Fibroblast of the aortic adventitia (primary cell): ENCODE measurements around the gene TRANK1. TPM values are rescaled to one million over a fixed set of nuclear protein-coding genes. Genes with fewer than 3 reads are reported as not detected.

Experiments
- DNase-seq: peaks from one replicate; pipeline ENCODE4 v3.0.0-alpha.2; 2010; ENCODE audit warnings: low read depth
- H3K4me3 ChIP-seq: 2 replicates; pipeline ENCODE4 v1.5.1; 2011; ENCODE audit warnings: low read depth, mild to moderate bottlenecking, control low read depth, low read length, moderate library complexity
- CTCF ChIP-seq: IDR thresholded peaks from 2 replicates; pipeline ENCODE4 v1.5.1; 2011; ENCODE audit warnings: mild to moderate bottlenecking, low read length, control low read depth, inconsistent platforms; ENCODE audit not compliant: insufficient read depth
- total RNA-seq: library from RNA; depleted of rRNA; stranded (reverse); fragments of >200 nt; gene quantifications from 2 replicates; pipeline ENCODE4 v1.2.3, GENCODE V29; 2012; ENCODE audit warnings: low replicate concordance

Gene TRANK1
- total RNA-seq, 1 donor, result 32.9 TPM

GRCh38 chr3:36903119-36903882 lies 41.6 kb downstream of the TRANK1 start:
- no peak overlapping the region for H3K4me3 ChIP-seq
- TF ChIP-seq CTCF, result no peak
- DNase-seq, result no peak

- DNase-seq, result no peak
- no peak overlapping the region for H3K4me3 ChIP-seq
- no peak for TF ChIP-seq CTCF
These were observed 43.3 kb downstream of the TRANK1 start for GRCh38 chr3:36901588-36901987.

- TF ChIP-seq CTCF, result no peak
- no peak overlapping the region for H3K4me3 ChIP-seq
- no peak for DNase-seq
These were observed 44.1 kb downstream of the TRANK1 start for GRCh38 chr3:36900474-36901443.

GRCh38 chr3:36895496-36896409 lies 49.1 kb downstream of the TRANK1 start:
- no peak for TF ChIP-seq CTCF
- H3K4me3 ChIP-seq, result no peak overlapping the region
- no peak for DNase-seq

GRCh38 chr3:36894914-36895313 lies 49.9 kb downstream of the TRANK1 start:
- no peak for DNase-seq
- H3K4me3 ChIP-seq, result no peak overlapping the region
- TF ChIP-seq CTCF, result no peak

GRCh38 chr3:36893826-36894225 lies 51.0 kb downstream of the TRANK1 start:
- no peak overlapping the region for H3K4me3 ChIP-seq

More at GRCh38 chr3:36893826-36894225, 51.0 kb downstream of the TRANK1 start:
- DNase-seq, result no peak
- no peak for TF ChIP-seq CTCF
